HG03520 (cell line): ENCODE measurements around the gene ZNF497.
"Not testable (repeated sequence)": the region's sequence is repeated elsewhere in the genome, so short reads cannot be mapped to it uniquely, and the experiment has no call there.

Experiments used
- ATAC-seq: cut with Tn5 transposase; IDR thresholded peaks from one replicate; pipeline ENCODE4 v1.9.1; 2021; ENCODE audit warnings: mild to moderate bottlenecking, moderate library complexity; ENCODE audit not compliant: unreplicated experiment

Gene ZNF497

DNA sequence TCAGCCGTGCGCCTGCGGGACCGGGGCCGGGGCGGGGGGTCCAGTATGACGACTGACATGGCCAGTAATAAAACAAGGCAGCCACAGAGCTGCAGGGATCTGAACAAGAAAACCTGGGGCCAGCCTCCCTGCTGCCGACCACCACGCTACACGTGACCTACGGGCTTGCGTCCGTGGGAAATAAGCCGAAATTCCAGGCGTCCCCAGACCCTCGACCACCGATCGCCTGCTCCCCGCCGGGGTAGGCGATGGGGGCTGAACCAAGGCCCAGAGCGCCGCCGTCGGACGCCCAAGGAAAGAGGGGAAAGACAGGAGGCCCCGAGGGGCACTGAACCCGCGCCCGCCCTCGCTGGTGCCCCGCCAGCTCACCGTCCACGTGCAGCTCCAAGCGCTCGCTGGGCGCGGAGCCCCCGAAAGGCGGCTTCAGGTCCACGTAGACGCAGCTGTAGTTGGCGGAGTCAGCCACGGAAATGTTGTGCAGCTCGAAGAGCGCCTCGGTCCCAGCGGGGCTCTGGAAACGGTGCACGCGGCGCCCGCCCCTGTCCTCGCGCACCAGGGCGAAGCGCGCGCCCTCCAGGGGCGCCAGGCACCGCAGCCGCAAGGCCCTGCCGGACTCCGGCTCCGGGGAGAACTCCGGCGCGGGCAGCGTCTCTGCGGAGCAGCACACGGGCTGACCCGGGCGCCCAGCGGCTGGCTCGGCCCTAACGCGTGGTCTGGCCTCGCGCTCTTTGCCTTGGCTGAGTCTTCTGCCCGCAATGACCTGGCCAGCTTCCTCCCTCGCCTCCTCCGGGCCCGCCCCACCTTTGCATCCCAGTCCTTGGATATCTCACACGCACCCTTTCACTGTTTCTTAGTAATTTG lies 12.3 kb downstream of the ZNF497 start:
- ATAC-seq: no peak

- no peak for ATAC-seq
Measured at GRCh38 chr19:58349590-58349989, 13.0 kb downstream of the ZNF497 start.

- not testable (repeated sequence) for ATAC-seq
Measured at GRCh38 chr19:58348080-58348479, 14.5 kb downstream of the ZNF497 start.

GRCh38 chr19:58346961-58347929 lies 15.3 kb downstream of the ZNF497 start:
- peak; percentile 79 for ATAC-seq

DNA sequence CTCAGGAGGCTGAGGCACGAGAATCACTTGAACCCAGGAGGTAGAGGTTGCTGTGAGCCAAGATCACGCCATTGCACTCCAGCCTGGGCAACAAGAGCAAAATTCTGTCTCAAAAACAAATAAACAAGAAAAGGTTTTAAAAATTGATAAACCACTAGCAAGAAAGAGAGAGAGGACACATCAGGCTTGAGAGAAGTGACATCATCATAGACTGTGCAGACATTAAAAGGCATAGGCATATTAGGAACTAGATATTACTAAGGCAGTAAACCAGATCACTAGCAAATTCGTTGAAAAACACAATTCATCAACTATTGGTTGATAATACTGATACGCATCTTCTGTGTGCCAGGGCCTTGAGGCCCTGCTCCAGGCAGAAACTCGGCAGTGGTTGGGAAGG lies 17.0 kb downstream of the ZNF497 start:
- no peak for ATAC-seq

DNA sequence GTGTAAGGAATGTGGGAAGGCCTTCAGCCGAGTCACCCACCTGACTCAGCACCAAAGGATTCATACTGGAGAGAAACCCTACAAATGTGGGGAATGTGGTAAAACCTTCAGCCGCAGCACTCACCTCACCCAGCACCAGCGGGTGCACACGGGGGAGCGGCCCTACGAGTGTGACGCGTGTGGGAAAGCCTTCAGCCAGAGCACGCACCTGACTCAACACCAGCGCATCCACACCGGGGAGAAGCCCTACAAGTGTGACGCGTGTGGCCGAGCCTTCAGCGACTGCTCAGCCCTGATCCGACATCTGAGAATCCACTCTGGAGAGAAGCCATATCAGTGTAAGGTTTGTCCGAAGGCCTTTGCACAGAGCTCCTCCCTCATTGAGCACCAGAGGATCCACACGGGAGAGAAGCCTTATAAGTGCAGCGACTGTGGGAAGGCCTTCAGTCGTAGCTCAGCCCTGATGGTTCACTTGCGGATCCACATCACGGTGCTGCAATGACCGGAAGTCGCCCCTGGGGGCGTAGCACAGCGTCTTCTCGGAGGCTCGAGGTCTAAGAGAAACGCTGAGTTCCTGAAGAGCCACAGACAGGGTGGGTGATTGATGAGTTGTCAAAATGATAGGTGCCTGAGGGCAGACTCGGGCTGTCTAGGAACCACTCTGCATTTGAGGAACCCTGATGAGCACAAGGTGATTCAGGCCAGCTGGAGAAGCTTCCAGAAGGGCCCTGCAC lies 23.6 kb downstream of the ZNF497 start:
- no peak for ATAC-seq

DNA sequence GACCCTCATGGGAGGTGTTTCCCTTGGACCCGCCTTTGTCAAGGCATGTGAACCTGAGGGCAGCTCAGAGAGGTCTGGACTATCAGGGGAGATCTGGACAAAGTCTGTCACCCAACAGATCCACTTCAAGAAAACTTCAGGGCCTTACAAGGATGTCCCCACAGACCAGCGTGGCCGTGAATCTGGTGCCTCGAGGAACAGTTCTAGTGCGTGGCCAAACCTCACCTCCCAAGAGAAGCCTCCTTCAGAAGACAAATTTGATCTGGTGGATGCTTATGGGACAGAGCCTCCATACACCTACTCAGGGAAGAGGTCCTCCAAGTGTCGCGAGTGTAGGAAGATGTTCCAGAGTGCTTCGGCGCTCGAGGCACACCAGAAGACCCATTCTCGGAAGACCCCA lies 24.2 kb downstream of the ZNF497 start:
- no peak for ATAC-seq

- ATAC-seq: no peak
Measured at GRCh38 chr19:58336820-58337219, 25.7 kb downstream of the ZNF497 start.

DNA sequence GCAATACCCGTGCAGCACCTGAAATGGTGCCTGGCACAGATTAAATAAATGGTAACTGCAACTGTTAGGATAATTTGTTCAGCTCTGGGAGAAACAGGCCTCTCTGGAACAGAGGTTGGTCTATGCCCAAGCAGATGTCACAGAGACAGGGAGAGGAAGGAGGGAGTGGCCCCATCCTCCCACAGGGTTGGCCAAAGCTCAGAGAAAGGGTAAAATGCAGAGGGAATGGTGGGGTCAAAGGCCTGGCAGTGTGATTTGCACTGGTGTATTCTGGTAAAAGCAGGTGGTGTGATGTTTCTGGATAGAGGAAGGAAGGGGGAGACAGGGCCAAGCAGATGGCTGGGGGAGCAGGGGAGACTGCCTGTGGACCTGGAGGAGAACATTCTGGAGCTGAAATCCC lies 26.3 kb downstream of the ZNF497 start:
- no peak for ATAC-seq

GRCh38 chr19:58335630-58336029 lies 26.9 kb downstream of the ZNF497 start:
- no peak for ATAC-seq

DNA sequence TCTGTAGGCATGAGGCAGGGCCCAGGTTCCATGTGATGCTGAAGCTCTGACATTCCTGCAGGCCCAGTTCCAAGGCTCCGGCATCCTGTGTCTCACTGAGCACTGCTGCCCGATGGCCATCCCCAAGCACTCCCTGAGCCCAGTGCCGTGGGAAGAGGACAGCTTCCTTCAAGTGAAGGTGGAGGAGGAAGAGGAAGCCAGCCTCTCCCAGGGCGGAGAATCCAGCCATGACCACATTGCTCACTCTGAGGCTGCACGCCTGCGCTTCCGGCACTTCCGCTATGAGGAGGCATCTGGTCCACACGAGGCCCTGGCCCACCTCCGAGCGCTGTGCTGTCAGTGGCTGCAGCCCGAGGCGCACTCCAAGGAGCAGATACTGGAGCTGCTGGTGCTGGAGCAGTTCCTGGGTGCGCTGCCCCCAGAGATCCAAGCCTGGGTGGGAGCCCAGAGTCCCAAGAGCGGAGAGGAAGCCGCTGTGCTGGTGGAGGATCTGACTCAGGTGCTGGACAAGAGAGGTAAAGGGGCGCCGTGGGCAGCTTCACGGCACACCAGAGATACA lies 27.8 kb downstream of the ZNF497 start:
- no peak for ATAC-seq

- ATAC-seq: no peak
Measured at GRCh38 chr19:58332697-58333096, 29.9 kb downstream of the ZNF497 start.

GRCh38 chr19:58330458-58330857 lies 32.1 kb downstream of the ZNF497 start:
- no peak for ATAC-seq

- no peak for ATAC-seq
Measured at GRCh38 chr19:58328999-58329398, 33.6 kb downstream of the ZNF497 start.

- ATAC-seq: peak; percentile 79
Measured at GRCh38 chr19:58326914-58327726, 35.4 kb downstream of the ZNF497 start, which contains the start of gene ZSCAN22. Gene ZSCAN22, plus strand, starts transcription at chr19:58326994. Its CDS starts 7,809 bp downstream, at chr19:58334803.

DNA sequence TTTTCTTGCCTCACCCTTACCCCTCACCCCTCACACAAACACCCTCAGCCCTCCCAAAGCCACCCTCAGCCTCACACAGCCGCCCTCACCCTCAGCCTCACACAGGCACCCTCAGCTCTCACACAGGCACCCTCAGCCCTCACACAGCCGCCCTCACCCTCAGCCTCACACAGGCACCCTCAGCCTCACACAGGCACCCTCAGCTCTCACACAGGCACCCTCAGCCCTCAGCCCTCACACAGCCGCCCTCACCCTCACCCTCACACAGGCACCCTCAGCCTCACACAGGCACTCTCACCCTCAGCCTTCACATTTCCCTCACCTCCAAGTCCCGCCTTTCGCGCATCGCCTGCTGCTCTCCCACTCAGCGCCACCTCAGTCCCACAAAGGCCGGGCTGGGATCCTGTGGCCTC lies 36.0 kb downstream of the ZNF497 start:
- no peak for ATAC-seq

- ATAC-seq: no peak
Measured at GRCh38 chr19:58325311-58326022, 37.1 kb downstream of the ZNF497 start.

DNA sequence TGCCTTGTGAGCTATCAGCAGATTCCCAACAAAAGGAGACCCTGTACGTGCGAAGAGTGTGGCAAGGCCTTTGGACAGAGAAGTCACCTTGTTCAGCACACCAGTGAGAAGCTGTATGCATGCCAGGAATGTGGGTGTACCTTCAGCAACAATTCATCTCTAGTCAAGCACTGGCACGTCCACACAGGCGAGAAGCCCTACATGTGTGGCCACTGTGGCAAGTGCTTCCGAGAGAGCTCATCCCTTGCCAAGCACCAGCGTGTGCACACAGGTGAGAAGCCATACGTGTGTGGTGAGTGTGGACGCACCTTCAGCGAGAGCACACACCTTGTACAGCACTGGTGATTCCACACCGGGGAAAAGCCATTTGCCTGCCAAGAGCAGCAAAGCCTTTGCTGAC lies 43.3 kb downstream of the ZNF497 start:
- no peak for ATAC-seq

DNA sequence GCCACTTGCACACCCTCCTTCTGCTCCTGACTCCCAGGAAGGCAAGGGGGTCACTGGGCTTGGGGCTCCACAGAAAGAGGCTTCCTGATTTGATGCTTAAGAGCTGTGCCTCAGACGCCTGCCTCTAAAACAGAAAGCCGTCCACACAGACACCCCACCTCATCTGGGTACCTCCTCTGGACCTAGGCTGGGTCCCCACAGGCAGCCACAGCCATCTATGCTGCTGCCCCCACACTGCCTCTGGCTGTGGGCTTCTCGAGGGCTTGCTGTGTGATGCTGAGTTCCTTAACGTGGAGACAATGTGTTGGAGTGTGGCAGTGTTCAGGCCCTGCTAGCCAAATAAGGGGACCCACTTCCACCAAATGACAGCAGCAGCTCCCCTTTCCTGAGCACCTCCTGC lies 44.3 kb downstream of the ZNF497 start:
- no peak for ATAC-seq
